Measurements from ENCODE around the gene SESN2.

The SESN2 gene

GRCh38 chr1:28239004-28239403 is 20.3 kb upstream of the SESN2 start:
- Histone ChIP-seq H3K9ac (ENCODE audit: low read depth, low read length) (no peak overlapping the region), H2AFZ (ENCODE audit: low read depth, low read length) (no peak overlapping the region), H3K4me1 (ENCODE audit: insufficient read depth, low read length) (peaks cover 25% of the 10 kb centered on the region), H3K4me3 (ENCODE audit: low read depth in 1 of 2, low read length in 2 of 2) (no peak overlapping the region), H3K9me3 (ENCODE audit: insufficient read depth, low read length, severe bottlenecking) (no peaks in the 10 kb centered on the region), H3K27ac (ENCODE audit: low read length) (no peak overlapping the region), H3K4me2 (ENCODE audit: insufficient read depth, low read length) (no peak overlapping the region), H3K27me3 (ENCODE audit: insufficient read depth, low read length, poor library complexity) (no peaks in the 10 kb centered on the region), H4K20me1 (ENCODE audit: insufficient read depth, low read length) (no peaks in the 10 kb centered on the region), H3K79me2 (ENCODE audit: insufficient read depth, low read length) (peaks cover 26% of the 10 kb centered on the region), H3K36me3 (ENCODE audit: insufficient read depth, low read length) (peaks cover 21% of the 10 kb centered on the region)
- DNase-seq (no peak), ATAC-seq (ENCODE audit: insufficient read depth, low read depth) (no peak)
- no peak for TF ChIP-seq EZH2 (IDR thresholded peaks at IDR 0.05; ENCODE audit: borderline replicate concordance, low read depth, low read length, severe bottlenecking)
- no peak for TF ChIP-seq CTCF (IDR thresholded peaks at IDR 0.05; ENCODE audit: borderline replicate concordance, extremely low read depth, low read length, poor library complexity, severe bottlenecking)

GRCh38 chr1:28240024-28240423 is 19.3 kb upstream of the SESN2 start:
- Histone ChIP-seq H3K4me1 (ENCODE audit: insufficient read depth, low read length) (peaks cover 28% of the 10 kb centered on the region), H3K27ac (ENCODE audit: low read length) (no peak overlapping the region), H3K9me3 (ENCODE audit: insufficient read depth, low read length, severe bottlenecking) (no peaks in the 10 kb centered on the region), H3K9ac (ENCODE audit: low read depth, low read length) (no peak overlapping the region), H3K4me3 (ENCODE audit: low read depth in 1 of 2, low read length in 2 of 2) (no peak overlapping the region), H3K79me2 (ENCODE audit: insufficient read depth, low read length) (peaks cover 26% of the 10 kb centered on the region), H2AFZ (ENCODE audit: low read depth, low read length) (no peak overlapping the region), H3K27me3 (ENCODE audit: insufficient read depth, low read length, poor library complexity) (no peaks in the 10 kb centered on the region), H3K36me3 (ENCODE audit: insufficient read depth, low read length) (peaks cover 21% of the 10 kb centered on the region), H4K20me1 (ENCODE audit: insufficient read depth, low read length) (no peaks in the 10 kb centered on the region), H3K4me2 (ENCODE audit: insufficient read depth, low read length) (no peak overlapping the region)
- TF ChIP-seq EZH2 (IDR thresholded peaks at IDR 0.05; ENCODE audit: borderline replicate concordance, low read depth, low read length, severe bottlenecking) (no peak), CTCF (IDR thresholded peaks at IDR 0.05; ENCODE audit: borderline replicate concordance, extremely low read depth, low read length, poor library complexity, severe bottlenecking) (no peak)
- no peak for DNase-seq
- ATAC-seq (ENCODE audit: insufficient read depth, low read depth): no peak

DNA sequence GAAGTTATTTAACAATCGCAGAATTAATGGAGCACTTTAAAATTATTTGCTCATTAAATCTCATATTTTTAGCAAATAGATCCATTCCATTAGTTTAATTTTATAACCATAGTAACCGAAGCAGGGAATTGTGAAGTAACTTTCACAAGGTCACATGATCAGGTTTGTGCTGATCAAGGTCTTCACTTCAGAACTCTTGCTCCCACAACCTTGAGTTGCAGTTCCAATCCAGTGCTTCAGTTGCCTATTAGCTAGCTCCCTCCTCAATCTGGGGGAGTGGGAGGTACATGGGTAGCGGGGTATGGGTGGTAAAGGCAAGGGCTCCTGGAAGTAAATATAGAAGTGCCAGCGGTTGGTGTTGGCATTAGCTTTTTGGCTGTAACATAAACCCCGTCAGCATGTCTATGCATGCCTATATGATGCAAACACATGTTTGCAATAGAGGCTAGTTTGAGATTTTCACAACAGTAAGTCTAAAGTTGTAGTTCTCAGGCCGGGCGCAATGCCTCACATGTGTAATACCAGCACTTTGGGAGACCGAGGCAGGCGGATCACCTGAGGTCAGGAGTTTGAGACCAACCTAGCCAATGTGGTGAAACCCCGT is 17.6 kb upstream of the SESN2 start:
- Histone ChIP-seq H3K9ac (ENCODE audit: low read depth, low read length) (no peak overlapping the region), H3K27ac (ENCODE audit: low read length) (no peak overlapping the region), H3K79me2 (ENCODE audit: insufficient read depth, low read length) (peaks cover 21% of the 10 kb centered on the region), H4K20me1 (ENCODE audit: insufficient read depth, low read length) (no peaks in the 10 kb centered on the region), H3K4me1 (ENCODE audit: insufficient read depth, low read length) (peaks cover 29% of the 10 kb centered on the region), H3K27me3 (ENCODE audit: insufficient read depth, low read length, poor library complexity) (no peaks in the 10 kb centered on the region), H3K4me2 (ENCODE audit: insufficient read depth, low read length) (no peak overlapping the region), H3K9me3 (ENCODE audit: insufficient read depth, low read length, severe bottlenecking) (no peaks in the 10 kb centered on the region), H2AFZ (ENCODE audit: low read depth, low read length) (no peak overlapping the region), H3K36me3 (ENCODE audit: insufficient read depth, low read length) (peaks cover 19% of the 10 kb centered on the region), H3K4me3 (ENCODE audit: low read depth in 1 of 2, low read length in 2 of 2) (no peak overlapping the region)
- TF ChIP-seq EZH2 (IDR thresholded peaks at IDR 0.05; ENCODE audit: borderline replicate concordance, low read depth, low read length, severe bottlenecking): no peak
- DNase-seq: no peak
- ATAC-seq (ENCODE audit: insufficient read depth, low read depth): no peak

DNA sequence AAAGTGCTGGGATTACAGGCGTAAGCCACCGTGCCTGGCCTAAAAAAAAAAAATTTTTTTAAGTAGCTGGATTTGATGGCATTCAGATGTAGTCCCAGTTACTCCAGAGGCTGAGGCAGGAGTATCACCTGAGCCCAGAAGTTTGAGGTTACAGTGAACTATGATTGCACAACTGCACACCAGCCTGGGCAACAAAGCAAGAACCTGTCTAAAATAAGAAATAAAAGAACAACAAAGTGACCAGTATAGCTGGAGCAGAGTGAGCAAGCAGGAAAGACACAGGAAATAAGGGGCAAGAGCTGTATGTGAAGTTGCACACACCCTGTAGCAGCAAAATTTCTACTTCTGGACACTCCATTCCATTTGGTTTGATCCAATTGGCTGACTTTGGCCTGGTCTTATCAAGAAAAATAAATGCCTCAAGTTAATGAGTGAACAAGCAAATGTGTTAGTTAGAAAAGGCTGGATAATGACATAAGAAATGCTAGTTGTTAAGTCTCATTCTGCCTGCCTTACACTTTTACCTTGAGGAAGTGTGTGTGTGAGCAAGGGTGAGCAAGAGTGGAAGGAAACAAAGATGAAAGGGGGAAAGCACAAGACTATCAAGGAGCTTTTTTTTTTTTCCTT is 15.5 kb upstream of the SESN2 start:
- H3K4me2 ChIP-seq (ENCODE audit: insufficient read depth, low read length): no peak overlapping the region
- H3K9me3 ChIP-seq (ENCODE audit: insufficient read depth, low read length, severe bottlenecking): no peaks in the 10 kb centered on the region
- no peak overlapping the region for H3K9ac ChIP-seq (ENCODE audit: low read depth, low read length)
- no peaks in the 10 kb centered on the region for H4K20me1 ChIP-seq (ENCODE audit: insufficient read depth, low read length)
- DNase-seq (no peak), ATAC-seq (ENCODE audit: insufficient read depth, low read depth) (no peak)
- peaks cover 6% of the 10 kb centered on the region for H3K79me2 ChIP-seq (ENCODE audit: insufficient read depth, low read length)
- H3K27ac ChIP-seq (ENCODE audit: low read length): no peak overlapping the region
- H2AFZ ChIP-seq (ENCODE audit: low read depth, low read length): no peak overlapping the region
- peaks cover 2% of the 10 kb centered on the region; the same call in 1 of the 2 replicates for H3K36me3 ChIP-seq (ENCODE audit: insufficient read depth, low read length)
- H3K4me1 ChIP-seq (ENCODE audit: insufficient read depth, low read length): peaks cover 29% of the 10 kb centered on the region
- H3K4me3 ChIP-seq (ENCODE audit: low read depth in 1 of 2, low read length in 2 of 2): no peak overlapping the region
- no peak for TF ChIP-seq EZH2 (IDR thresholded peaks at IDR 0.05; ENCODE audit: borderline replicate concordance, low read depth, low read length, severe bottlenecking)
- no peak for TF ChIP-seq CTCF (IDR thresholded peaks at IDR 0.05; ENCODE audit: borderline replicate concordance, extremely low read depth, low read length, poor library complexity, severe bottlenecking)
- no peaks in the 10 kb centered on the region for H3K27me3 ChIP-seq (ENCODE audit: insufficient read depth, low read length, poor library complexity)
